ENCODE measurements around the gene SLC17A7.

The SLC17A7 gene

DNA sequence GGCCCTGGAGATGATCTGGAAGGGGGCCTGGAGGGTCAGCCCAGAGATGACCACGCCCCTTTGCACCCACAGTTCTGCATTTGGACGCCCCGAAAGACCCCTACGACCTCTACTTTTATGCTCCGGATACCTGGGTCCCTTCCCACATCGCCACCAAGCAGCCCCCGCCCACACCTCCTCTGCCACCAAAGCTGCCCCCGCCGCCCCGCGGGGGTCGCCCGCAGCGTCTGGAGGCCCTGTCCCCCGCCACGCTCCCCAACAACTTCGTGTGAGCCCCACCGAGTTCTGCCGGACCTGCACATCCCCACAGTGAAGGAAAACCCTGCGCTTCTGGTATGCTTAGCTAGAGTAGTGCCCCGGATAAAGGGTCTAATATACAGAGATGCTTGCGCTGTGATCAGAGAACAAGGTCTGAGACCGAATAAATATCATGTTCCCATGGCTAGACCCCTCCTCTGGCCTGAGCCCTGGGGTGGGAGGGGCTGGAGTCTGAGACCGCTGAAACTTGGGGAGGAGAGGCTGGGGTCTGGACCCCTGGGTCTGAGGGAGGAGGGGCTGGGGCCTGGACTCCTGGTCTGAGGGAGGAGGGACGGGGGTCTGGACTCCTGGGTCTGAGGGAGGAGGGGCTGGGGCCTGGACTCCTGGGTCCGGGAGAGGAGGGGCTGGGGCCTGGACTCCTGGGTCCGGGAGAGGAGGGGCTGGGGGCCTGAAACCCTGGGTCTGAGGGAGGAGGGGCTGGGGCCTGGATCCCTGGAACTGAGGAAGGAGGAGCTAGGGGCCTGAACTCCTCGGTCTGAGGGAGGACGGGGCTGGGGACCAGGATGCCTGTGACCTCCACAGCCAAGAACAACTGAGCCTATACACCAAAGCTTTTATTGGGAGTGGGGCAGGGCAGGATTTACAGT is 12.5 kb downstream of the SLC17A7 start:
- no peak for DNase-seq (ENCODE audit: low read depth in 4 of 4, low spot score in 1 of 4)

- no peak for DNase-seq (ENCODE audit: low read depth in 4 of 4, low spot score in 1 of 4)
These were observed 13.3 kb downstream of the SLC17A7 start for GRCh38 chr19:49427855-49428546.

- DNase-seq (ENCODE audit: low read depth in 4 of 4, low spot score in 1 of 4): no peak
These were observed 14.0 kb downstream of the SLC17A7 start for GRCh38 chr19:49427339-49427738.

DNA sequence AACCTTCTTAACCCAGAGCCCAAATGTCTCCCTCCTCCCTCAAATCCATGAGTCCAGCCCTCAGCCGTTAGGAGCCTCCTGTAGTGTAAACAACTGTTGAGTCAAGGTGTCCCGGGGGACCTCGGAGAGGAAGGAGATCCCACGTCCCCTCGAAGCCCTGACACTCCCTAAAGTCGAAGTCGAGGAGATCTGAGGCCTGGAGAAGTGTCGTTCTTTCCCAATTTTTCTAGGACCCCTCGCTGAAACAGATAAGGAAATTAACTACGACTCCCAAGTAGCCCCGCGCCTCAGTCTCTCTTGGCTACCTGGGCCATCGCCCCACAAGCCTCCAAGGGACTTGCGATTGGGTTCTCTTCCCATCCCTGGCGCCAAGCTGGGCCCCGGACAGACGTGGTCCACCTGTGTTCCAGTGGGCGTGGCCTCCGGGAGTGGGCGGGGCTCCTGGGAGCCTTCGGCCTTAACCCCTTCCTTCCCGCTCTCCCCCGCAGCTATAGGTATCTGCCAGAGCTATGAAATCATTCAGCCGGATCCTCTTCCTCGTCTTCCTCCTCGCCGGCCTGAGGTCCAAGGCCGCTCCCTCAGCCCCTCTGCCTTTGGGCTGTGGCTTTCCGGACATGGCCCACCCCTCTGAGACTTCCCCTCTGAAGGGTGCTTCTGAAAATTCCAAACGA is 15.3 kb downstream of the SLC17A7 start:
- DNase-seq (ENCODE audit: low read depth in 4 of 4, low spot score in 1 of 4): no peak

GRCh38 chr19:49425178-49425577 is 16.1 kb downstream of the SLC17A7 start, which contains the start of gene GFY:
Gene GFY, plus strand, starts transcription at chr19:49425388. Its CDS starts 1,043 bp downstream, at chr19:49426431.
- DNase-seq (ENCODE audit: low read depth in 4 of 4, low spot score in 1 of 4): no peak

GRCh38 chr19:49423985-49424303 is 17.4 kb downstream of the SLC17A7 start:
- no peak for DNase-seq (ENCODE audit: low read depth in 4 of 4, low spot score in 1 of 4)

DNA sequence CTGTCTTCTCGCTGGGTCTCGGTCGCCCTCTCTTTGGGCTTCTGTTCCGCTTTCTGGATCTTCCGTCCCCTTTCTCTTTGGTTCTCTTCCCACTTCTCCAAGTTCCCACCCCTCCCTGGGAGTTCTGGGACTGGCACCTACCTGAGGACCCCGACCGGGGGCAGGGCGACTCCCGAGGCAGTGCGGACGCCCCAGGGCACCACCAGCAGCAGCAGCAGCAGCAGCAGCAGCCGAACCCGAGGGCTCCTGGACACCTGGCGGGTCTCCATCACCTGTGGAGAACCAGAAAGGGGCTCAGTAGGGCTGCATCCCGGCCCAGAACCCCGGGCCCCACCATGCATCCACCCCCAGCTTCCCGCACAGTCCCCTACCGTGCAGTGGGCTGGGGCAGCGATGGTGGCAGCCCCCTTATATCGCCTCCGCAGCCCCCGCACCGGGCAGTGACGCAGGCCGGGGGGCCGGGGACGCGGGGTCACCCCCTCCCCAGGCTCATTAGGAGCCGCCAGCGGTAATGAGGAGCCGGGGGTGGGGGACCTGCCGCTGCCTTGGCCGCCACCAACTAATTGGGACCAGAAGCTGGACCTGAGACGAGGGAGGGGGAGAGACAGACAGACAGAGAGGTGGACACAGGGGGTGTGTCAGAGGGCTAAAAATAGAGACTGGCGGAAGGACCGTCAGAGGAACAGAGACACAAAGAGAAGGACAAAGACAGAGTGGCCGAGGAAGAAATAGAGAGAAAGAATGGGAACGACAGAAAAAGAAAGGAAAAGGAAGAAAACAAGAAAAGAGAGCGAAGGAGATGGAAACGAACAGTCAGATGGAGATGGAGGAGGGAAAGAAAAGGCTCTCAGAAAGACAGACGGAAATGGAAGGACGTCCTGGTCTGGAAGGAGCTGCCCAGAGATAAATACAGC is 18.0 kb downstream of the SLC17A7 start, which contains the start of gene PTH2:
PTH2 (minus strand) TSS at position 371 of the 914 bp plus-strand sequence; CDS start at position 269, 102 bp downstream.
- no peak for DNase-seq (ENCODE audit: low read depth in 4 of 4, low spot score in 1 of 4)

- no peak for DNase-seq (ENCODE audit: low read depth in 4 of 4, low spot score in 1 of 4)
These were observed 18.8 kb downstream of the SLC17A7 start for GRCh38 chr19:49422407-49423070.

DNA sequence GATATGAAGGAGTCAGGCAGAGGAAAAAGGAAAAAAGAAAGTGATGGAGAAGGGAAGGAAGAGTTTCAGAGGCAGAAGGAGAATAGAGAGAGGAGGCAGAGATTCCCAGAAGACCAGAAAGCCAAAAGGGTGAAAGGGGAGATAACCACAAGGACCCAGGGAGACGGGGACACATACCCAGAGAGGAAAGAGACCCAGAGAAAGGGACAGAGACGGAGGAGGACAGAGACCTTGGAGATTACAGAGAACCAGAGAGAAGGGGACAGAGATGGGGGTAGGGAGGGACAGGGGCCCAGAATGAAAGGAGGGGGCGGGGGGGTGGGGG is 19.5 kb downstream of the SLC17A7 start:
- DNase-seq (ENCODE audit: low read depth in 4 of 4, low spot score in 1 of 4): no peak

- DNase-seq (ENCODE audit: low read depth in 4 of 4, low spot score in 1 of 4): no peak
These were observed 20.1 kb downstream of the SLC17A7 start for GRCh38 chr19:49421039-49421877.

- DNase-seq (ENCODE audit: low read depth in 4 of 4, low spot score in 1 of 4): no peak
These were observed 21.1 kb downstream of the SLC17A7 start for GRCh38 chr19:49420227-49420626.

GRCh38 chr19:49419173-49419572 is 22.2 kb downstream of the SLC17A7 start:
- DNase-seq (ENCODE audit: low read depth in 4 of 4, low spot score in 1 of 4): no peak

DNA sequence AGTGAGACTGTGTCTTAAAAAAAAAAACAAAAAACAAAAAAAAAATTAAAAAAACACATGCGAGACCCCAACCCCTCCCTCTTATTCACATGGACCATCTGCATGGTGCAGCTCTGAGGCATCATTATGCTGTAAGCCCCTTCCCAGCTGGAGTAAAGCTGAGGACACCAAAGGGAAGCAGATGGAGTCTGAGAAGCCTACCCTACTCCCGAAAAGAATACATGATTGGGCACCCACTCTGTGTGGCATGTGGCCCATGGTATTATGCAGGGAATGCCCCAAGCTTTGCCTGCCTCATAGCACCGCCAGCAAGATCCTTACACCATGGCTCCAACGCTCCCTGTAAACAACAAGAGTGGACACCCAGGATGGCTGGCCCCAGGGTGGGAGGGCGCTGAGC is 22.8 kb downstream of the SLC17A7 start:
- DNase-seq (ENCODE audit: low read depth in 4 of 4, low spot score in 1 of 4): no peak

- no peak for DNase-seq (ENCODE audit: low read depth in 4 of 4, low spot score in 1 of 4)
These were observed 24.2 kb downstream of the SLC17A7 start for GRCh38 chr19:49417088-49417487.

DNA sequence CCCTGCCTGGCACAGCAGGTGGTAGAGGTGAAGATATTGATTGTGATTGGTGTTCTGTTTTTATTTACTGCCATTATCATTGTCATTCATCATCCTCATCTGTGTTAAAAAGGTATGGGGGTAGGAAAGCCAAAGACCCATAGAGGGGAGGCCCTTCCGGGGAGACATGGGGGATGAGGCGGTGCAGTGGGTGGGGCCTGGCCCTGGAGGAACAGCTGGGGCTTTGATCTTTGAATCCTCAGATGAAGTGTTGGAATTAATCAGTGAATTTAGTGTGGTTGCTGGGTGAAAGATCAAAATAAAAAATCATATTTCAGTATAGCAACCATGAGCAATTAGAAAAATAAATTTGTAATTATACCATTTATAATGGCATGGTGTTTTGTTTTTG is 25.5 kb downstream of the SLC17A7 start:
- no peak for DNase-seq (ENCODE audit: low read depth in 4 of 4, low spot score in 1 of 4)

- no peak for DNase-seq (ENCODE audit: low read depth in 4 of 4, low spot score in 1 of 4)
These were observed 26.1 kb downstream of the SLC17A7 start for GRCh38 chr19:49415102-49415809.

DNA sequence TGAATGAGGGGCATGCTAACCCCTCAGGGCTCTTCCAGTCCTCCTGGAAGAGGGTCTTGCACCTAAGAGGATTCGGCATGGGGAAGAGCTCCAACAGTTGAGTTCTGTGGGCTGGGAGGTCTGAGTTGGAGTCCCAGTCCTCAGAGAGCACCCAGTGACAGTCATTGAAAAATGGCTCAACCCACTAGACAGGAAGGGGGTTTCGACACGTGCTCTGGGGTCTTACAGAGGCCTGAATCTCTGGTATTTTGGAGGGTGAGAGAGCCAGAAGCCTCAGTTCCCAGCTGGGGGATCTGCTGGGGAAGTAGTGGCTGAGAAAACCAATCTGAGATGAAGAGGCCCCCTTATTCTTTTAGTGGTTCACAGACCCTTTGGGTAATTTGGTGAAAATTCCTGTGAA is 27.1 kb downstream of the SLC17A7 start:
- no peak for DNase-seq (ENCODE audit: low read depth in 4 of 4, low spot score in 1 of 4)

GRCh38 chr19:49413348-49413747 is 28.0 kb downstream of the SLC17A7 start:
- DNase-seq (ENCODE audit: low read depth in 4 of 4, low spot score in 1 of 4): no peak

Measured in stimulated activated CD4-positive, alpha-beta T cell treated with anti-CD3 and anti-CD28 coated beads, Interleukin-1b, Interleukin-23, amount 100 ng/mL, for 24 hours (primary cell).